DMS153 treated with DMSO at 0.1 percent for 48 hours (cell line): ENCODE measurements around the gene CFAP65.

Experiments used
- DNase-seq: peaks from one replicate; lab custom pipeline; 2025; ENCODE audit not compliant: unreplicated experiment; lab: John Stamatoyannopoulos, UW

Gene CFAP65

DNA sequence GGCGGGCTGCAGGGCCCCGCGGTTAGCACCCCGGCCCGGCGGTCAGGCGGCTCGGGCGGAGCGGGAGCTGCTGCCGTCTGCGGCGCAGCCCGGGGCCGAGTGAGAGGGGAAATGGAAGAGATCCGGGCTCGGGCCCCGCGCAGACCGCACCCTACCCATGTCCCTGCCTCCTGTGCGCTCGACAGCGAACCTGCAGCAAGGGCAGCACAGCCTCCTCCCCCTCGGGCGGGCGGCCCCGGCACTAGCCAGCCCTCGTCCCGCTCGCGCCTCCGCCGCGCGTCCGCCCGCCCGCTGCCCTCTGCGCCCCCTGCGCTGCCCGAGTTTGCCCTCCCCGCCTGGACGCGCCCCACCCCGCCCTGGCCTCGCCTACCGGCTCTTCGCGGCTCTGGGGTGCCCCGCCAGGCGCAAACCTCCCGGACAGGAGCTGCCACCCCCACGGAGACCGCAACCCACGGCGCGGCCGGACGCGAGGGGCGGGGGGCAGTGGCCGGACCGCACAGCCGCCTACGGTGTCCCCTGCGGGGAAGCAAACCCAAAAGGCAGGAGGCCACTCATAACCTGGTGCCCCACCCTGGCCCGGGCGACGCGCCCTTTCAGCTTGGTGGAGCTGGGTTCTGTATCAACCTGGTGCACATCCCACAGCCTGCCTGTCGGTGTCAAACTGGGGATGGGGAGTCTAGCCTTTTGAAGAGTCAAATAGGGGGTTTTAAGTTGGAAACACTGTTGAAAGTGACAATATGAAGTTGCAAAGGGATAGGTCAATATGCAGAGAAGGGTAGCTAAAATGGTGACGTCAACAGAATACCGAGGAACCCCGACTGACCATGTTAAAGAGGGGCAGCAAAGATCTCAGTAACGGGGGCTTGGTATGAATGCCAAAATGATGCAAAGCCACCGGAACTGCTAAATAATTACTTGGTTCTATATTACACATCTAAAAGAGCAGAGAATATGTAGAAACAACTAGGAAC lies 19.8 kb upstream of the CFAP65 start, which contains the start of gene IHH:
IHH (minus strand) TSS at position 101 of the 971 bp plus-strand sequence. CDS start 454 bp downstream, outside the sequence.
- DNase-seq, result no peak

DNA sequence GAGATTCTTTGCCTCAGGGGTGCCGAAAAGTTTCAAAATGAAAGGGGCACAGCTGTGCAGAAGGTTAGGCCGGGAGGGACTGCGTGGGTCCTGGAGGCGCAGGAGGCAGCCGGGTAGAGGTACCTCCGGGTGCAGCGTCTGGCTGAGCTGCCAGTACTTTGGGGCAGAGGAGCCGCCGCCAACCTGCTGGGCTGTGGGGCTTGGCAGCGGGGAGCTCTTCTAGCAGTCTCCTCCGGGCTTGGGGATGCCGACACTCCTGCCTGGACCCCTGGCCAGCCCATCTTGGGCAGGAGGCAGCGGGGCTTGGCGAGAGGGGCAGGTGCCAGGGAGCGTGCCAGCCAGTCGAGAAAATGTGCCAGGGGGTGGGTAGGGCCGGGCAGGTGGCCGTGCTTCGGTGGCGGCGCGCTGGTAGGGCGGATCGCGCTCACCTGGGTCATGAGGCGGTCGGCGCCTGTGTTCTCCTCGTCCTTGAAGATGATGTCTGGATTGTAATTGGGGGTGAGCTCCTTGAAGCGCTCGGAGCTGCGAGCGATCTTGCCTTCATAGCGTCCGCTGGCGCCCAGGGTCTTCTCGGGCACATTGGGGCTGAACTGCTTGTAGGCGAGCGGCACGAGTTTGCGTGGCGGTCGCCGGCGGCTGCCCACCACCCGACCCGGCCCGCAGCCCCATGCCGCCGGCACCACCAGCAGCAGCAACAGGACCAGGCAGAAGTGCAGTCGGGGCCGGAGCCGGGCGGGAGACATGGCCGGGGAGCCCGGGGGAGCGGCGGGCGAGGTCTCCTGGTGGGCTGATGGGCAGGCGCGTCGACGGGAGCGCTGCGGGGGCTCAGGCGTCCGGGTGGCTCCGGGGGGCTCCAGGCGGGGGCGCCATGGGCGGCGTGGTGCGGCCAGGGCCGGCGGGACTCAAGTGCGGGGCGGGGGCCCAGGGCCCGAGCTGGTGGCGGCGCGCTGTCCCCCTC lies 18.7 kb upstream of the CFAP65 start:
- no peak for DNase-seq

DNA sequence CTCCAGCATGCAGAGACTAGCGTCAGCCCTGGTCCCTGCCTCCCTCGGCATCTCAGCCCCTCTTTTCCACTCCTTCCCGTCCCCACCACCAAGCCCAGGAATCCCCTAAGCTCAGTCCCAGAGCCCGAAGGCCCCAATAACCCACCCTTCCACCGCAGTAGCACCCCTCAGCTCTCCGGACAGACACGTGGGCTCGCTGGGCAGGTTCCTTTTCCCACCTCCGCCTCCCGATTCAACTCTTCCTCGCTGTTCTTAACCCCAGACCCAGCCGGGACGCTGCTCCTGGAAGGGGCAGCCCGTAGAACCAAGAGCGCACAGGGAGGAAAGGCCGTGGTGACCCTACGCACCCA lies 18.0 kb upstream of the CFAP65 start:
- no peak for DNase-seq

DNA sequence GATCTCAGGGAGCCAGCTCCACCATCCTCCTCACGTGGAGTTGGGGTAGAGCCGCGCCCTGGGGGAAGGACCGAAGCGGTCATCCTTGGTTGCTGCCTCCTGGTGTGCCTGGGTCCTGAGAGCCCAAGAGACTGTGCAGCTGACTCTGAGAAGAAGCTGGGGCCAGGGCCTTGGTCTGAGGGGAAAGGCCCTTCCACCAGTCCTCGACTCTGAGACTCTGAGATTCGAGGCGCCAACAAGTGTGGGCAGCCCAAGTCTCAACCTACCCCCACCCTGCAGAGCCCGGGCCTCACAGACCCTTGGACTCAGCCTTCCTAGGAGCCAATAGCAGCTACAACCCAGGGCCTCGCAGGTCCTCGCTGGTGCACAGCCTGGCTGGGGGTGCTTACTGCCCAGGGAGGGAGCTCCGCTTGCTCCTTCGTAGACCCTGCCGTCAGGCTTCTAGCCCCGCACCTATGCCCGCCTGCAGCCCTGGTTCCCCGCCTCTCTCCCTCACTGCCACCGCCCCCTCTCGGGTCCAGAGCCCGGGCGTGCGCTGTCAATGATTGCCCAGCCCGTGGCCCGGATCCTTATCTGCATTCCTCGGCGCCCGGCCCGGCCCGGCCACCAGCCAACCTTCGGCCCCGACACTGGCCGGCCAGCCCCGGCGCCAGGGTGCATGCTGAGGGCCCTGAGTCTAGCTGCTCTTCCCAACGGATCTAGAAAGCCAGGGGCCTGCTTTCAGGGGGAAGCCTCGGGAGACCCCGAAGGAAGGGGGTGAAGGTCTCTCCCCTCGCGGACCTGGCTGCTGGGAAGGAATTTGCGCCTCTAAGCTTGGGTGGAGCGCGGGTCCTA lies 17.4 kb upstream of the CFAP65 start:
- no peak for DNase-seq

DNA sequence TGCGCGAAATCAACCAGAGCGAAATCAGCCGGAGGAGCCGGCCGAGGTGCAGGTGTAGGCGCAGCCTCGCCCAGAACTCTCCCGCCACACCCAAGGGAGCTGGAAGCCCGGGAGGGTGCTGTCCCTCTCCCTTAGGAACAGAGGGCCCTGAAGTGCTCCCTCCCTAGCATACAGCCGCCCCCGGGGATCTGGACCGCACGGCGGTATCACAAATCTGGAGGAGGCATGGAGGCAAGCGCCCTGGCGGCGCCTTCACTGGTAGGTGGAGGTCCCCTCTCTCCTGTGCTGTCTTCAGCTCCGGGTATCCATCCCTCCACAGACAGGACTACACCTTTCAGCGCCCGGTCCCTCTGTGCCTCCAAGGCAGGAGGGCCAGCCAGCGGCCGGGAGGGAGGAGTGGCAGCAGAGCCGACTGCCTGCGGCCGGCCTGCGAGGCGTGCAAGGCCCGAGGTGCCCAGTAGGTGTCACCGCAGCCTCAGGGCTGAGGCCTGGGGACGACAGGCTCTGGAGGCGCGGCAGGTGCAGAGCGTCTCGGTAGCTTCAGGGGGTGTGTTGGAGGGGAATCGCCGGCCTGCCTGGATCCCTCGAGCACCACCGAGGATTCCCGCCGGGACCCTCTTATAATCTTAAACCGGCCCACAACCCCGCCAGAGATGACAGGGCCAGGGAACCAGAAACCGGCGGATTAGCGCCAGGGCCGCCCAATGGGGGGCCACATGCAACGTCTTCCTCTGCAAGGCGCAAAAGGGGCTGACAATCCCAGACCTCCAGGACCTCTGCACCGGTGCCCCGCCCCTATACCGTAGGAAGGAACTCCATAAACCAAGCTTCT lies 16.6 kb upstream of the CFAP65 start:
- DNase-seq, result peak; percentile 56

DNA sequence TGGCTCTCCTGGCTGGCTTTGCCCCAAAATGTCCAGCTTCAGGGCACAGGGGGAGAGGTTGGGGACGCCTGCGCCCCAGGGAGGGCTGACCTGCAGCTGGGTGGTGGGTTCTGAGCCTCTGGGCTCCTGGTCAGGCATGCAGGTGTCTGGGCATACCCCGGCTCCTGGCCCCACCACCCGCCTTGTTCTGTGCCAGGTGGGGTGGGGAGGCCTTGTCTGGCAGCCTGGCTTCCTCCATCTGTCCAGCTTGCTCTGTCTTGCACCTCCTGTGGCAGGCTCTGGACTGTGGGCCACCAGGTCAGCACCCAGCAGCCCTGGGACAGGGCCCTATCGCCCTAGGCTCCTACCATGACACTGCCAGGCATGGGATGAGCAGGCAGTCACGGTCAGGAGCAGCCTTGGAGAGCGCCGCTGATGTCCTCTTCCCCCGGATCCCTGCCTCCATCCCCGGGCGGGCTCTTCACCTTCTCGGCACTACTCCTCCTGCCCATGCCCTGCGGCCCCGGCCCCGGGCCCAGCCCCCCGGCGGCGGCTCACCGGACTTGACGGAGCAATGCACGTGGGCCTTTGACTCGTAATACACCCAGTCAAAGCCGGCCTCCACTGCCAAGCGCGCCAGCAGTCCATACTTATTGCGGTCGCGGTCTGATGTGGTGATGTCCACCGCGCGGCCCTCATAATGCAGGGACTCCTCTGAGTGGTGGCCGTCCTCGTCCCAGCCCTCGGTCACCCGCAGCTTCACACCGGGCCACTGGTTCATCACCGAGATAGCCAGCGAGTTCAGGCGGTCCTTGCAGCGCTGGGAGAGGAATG lies 15.8 kb upstream of the CFAP65 start:
- no peak for DNase-seq

DNA sequence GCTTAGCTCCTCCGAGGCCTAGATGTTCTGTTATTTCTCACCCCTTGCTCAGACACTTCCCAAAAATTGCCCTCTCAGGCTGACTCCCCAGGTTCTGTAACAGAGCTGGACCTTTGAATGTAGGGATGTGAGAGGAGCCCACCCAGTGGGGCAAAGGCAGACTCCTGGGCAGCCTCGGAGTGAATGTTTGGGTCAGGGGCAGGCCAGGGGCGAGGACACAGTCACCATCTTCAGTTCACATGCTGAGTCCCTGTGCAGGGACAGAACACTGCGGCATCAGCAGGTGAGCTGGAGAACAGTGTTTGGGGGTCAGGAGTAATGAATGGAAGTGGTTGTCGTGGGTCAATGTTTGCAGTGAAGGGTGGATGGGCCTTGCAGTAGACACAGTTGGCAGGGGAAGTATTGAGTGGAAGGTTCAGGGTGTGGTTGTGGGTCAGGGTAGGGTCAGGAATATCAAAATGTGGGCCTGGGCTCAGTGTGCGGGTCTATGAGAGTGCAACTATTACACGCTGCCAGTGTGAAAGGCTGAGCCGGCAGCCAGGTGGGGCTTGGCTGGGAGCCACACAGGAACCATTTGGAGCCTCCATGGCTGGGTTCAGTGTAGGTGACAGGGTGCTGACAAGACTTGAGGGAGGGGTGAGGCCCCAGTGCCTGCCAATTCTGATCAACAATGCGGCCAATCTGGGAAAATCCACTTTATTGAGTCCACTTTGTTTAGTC lies 15.0 kb upstream of the CFAP65 start:
- no peak for DNase-seq

DNA sequence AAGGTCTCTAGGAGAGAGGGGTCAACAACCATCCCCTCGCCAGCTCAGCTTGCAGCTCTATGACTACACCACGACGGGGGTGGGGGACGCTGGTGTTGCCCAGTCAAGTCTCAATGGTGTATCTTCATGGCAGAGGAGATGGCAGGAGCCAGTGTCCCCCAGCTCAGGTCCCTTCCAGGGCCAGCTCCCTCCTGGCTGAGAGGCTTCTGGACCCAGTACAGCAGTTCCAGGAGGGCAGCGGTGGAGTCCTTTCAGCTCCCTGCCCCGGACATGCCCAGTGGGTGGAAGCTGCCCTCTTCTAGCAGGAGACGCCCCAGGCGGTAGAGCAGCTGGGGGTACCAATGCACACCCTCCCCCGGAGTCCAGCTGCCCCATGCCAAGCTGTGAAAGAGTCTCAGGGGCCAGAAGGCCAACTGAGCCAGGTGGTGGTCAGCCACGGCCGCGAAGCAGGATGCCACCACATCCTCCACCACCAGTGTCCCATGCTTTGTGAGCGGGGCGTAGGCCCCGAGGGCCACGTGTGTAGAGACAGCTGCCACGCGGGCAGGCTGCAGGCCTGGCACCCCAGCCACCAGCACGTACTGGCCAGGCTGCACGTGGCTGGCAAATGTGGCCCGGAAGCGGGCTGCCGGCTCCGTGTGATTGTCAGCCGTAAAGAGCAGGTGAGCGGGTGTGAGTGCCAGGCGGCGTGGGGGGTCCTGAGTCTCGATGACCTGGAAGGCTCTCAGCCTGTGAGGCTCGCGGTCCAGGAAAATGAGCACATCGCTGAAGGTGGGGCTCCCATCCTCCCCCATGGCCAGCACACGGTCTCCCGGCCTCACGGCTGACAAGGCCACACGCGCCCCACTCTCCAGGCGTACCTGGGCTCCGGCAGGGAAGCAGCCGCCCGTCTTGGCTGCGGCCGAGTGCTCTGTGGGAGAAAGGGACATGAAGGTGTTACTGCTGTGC lies 13.9 kb upstream of the CFAP65 start:
- no peak for DNase-seq

DNA sequence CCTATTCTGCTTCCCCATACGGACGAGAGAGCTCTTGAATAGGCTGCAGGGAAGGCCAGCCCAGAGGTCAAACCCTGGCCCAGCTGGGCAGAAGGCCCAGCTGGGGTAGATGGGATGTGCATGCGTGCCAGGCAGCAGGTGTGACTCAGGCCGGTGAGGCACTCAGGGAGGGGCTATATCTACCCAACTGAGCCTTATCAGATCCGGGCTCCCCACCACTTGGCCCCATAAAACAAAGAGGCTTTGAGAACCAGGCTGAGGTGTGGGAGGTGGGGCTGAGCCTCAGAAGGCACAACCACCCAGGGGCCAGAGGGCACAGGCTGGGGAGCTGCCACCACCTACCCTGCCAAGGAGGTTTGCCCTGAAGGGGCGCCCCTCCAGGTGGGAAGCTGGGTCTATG lies 8.0 kb upstream of the CFAP65 start:
- no peak for DNase-seq

DNA sequence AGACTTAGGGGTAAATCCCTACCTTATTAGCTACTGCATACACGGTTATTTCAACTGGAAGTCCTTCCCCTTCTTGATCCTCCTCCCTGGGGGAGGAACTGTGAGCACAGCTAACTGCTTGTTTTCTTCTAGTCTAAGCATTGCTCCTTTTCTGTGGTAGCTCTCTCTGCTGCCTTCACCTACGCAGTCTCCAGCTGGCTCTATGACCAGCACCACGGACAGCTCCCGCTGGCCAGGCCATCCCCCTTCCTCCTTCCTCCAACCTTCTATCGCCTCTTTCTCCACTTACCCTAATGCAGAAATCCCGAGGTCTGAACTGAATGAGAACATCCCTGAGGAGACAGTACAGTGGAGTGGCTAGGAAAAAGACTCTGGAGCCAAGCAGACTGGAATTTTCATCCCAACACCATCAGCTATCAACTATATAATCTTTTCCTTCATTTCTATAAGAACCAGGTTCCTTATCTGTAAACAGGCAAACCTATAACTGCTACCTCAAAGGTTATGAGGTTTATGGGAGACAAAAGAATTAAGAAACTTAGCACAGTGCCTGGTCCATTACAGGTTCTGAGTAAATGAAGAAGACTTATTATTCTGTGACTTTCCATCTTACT lies 4.7 kb upstream of the CFAP65 start:
- DNase-seq, result no peak

DNA sequence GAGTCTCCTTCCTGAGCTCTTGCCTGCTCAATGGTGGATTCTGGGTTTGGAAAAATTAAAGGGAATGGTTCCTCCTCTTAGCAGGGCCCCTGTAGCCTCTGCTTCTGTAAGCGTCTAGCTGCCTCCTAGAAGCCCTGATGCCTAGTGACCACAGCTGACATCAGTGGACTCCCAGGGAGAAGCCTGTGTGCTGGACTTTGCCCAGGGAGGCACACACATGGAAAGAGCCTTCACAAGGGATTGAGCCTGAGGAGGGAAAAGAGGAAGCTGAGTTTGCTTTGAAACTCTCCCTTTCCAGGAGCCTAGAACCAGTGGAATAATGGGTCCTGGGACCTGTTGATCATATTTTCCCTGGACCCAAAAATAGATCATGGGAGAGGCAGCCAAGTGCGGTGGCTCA lies 1.4 kb upstream of the CFAP65 start:
- DNase-seq, result no peak

DNA sequence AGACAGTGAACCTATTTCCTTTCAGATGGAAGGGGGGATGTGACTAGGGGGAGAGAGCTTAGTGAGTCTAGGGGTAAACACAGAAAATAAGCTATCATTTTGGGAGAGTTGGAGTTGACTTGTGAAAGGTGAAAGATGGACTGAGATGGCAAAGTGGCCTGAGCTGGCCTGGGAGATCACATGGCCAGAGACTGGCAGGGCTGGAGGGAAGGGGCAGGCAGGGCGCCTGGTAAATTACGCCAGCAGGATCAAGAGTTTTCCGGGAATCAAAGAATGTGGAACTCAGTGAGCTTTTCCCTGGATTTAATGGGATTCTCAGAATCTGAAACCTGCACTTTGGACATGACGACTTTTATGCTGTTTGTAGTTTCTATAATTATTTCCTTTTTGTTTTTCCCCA lies 841 bp upstream of the CFAP65 start:
- no peak for DNase-seq

DNA sequence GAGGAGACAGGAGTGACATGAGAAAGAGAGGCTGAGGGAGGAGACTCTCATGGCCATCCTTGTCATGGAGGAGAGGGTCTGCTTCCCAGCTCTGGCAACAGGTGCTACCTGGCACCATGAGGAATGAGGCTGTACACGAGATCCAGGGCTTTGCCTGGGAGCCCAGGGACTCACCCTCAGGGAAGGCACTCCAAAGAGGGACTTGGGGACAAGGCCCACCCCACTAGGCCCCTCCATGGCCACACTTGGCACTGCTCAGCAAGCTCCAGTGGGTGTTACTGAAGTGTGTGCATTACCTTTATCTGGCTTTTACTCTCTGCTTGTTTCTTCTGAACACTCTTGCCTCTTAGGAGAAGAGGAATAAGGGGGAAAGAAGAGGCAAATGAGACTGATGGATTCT lies 2.7 kb downstream of the CFAP65 start:
- no peak for DNase-seq

DNA sequence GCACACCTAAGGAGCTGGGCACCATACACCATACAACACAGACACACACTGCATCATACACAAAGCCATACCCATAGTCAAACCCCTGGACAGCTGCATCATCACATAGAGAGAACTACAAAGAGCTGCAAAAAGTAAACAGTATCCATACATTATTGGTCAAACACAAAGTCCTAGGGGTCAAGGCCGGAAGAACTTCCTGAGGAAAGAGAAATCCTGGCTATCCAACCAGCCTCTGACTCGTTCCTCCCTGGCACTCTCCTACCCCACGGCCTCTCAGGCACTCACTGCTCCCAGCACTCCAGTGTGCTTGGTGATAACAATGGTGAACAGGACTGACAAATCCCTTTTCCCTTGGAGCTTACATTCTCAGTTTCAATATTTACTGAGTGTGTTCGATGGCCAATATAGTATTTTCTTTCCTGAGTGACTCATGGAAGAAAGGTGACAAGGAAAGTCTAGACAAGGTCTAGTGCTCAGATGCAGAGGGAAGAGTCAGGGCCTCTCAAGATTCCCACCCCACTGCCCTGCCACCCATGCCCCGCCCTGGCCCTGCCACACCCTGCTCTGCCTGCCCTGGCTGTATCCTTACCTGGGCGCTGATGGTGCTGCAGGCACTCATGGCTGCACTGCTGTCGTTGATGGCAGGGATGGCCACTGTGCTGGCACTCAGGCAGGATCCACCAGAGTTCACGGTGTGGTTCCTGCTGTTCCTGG lies 3.4 kb downstream of the CFAP65 start:
- no peak for DNase-seq

DNA sequence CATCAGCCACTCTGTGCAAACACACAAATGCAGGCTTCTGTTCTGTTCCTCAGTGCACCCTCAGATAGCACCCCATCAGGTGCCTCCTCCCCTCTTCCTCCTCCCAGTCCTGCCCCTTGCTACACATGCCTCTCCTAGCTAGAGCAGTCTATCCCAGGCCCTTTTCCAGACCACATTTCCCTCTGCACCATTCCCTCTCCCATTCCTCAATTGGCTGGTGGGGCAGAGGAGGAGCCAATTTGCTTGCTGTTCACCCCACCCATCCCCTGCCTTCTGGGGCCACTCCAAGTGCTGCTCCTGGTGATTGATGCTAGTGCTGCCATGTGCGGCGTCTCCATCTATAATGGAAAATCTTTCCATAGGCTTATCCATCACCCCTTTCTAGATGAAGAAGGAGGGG lies 5.4 kb downstream of the CFAP65 start:
- no peak for DNase-seq

DNA sequence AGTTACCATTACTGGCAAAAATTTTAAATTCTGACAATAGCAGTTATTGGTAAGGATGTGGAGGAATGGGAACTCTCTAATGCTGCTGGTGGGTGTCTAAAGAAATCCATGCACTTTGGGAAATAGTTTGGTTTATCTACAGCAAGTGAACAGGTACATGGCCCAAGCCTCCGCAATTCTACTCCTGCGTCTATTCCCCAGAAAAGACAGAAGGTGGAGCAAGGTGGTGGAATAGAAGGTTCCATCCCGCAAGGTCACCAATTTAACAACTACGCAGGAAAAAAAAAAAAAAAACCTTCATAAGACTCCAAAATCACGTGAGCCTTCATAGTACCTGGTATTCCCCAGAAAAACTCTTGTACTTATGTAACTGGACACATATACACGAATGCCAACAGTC lies 6.5 kb downstream of the CFAP65 start:
- no peak for DNase-seq
